Measurements from ENCODE around the gene IFI27L2.

IFI27L2 gene

GRCh38 chr14:94121485-94121884, 7.9 kb downstream of the IFI27L2 start:
- no peak for DNase-seq

GRCh38 chr14:94120667-94121340, 8.6 kb downstream of the IFI27L2 start:
- DNase-seq: no peak

- no peak for DNase-seq
Measured at GRCh38 chr14:94119071-94119470, 10.3 kb downstream of the IFI27L2 start.

GRCh38 chr14:94117856-94118255, 11.5 kb downstream of the IFI27L2 start:
- no peak for DNase-seq

- no peak for DNase-seq
Measured at GRCh38 chr14:94116701-94117100, 12.7 kb downstream of the IFI27L2 start.

- DNase-seq: no peak
Measured at GRCh38 chr14:94115631-94116030, 13.8 kb downstream of the IFI27L2 start.

- no peak for DNase-seq
Measured at GRCh38 chr14:94115058-94115591, 14.3 kb downstream of the IFI27L2 start.

- DNase-seq: no peak
Measured at GRCh38 chr14:94114589-94115057, 14.8 kb downstream of the IFI27L2 start.

GRCh38 chr14:94113908-94114588, 15.4 kb downstream of the IFI27L2 start:
- DNase-seq: no peak

GRCh38 chr14:94113490-94113889, 15.9 kb downstream of the IFI27L2 start:
- DNase-seq: peak; percentile 43

- DNase-seq: no peak
Measured at GRCh38 chr14:94113073-94113472, 16.3 kb downstream of the IFI27L2 start.

- DNase-seq: no peak
Measured at GRCh38 chr14:94112513-94113063, 16.8 kb downstream of the IFI27L2 start.

- DNase-seq: no peak
Measured at GRCh38 chr14:94111276-94112095, 17.9 kb downstream of the IFI27L2 start.

- DNase-seq: no peak
Measured at GRCh38 chr14:94110552-94111181, 18.7 kb downstream of the IFI27L2 start, which contains the start of gene IFI27. Gene IFI27 (plus strand): TSS chr14:94110736.

GRCh38 chr14:94109915-94110250, 19.5 kb downstream of the IFI27L2 start:
- no peak for DNase-seq

GRCh38 chr14:94104731-94105130, 24.7 kb downstream of the IFI27L2 start:
- DNase-seq: no peak

GRCh38 chr14:94103554-94104150, 25.8 kb downstream of the IFI27L2 start:
- no peak for DNase-seq

GRCh38 chr14:94102768-94103482, 26.5 kb downstream of the IFI27L2 start:
- DNase-seq: no peak

GRCh38 chr14:94101748-94102147, 27.7 kb downstream of the IFI27L2 start:
- no peak for DNase-seq

- DNase-seq: no peak
Measured at GRCh38 chr14:94100847-94101246, 28.6 kb downstream of the IFI27L2 start.

- no peak for DNase-seq
Measured at GRCh38 chr14:94099006-94099405, 30.4 kb downstream of the IFI27L2 start.

Data from NCI-H1092 treated with DMSO at 0.1 percent for 48 hours (cell line).